Skeletal muscle tissue (tissue), 4 donors: Measurements from ENCODE around the gene C1orf50. TPM values are rescaled to one million over a fixed set of nuclear protein-coding genes. Genes with fewer than 3 reads are reported as not detected.

Experiments
- H3K27ac ChIP-seq: one replicate; pipeline ENCODE4 v1.7.0; 2013; ENCODE audit warnings: mild to moderate bottlenecking, low read depth, low read length, inconsistent platforms
- H3K27me3 ChIP-seq, 3 donors: one replicate each; pipeline ENCODE4 v1.7.0; 2013; ENCODE audit warnings: low read length in 3 of 3; ENCODE audit not compliant: control insufficient read depth in 3 of 3, insufficient read depth in 3 of 3
- H3K36me3 ChIP-seq, 3 donors: one replicate each; pipeline ENCODE4 v1.7.0; 2013; ENCODE audit warnings: low read length in 3 of 3; ENCODE audit not compliant: control insufficient read depth in 3 of 3, insufficient read depth in 3 of 3
- H3K4me1 ChIP-seq, 3 donors: one replicate each; pipeline ENCODE4 v1.7.0; 2013; ENCODE audit warnings: low read length in 3 of 3, mild to moderate bottlenecking in 3 of 3; ENCODE audit not compliant: control insufficient read depth in 3 of 3, insufficient read depth in 3 of 3
- H3K4me3 ChIP-seq, 3 donors: one replicate each; pipeline ENCODE4 v1.7.0; 2013; ENCODE audit warnings: low read length in 3 of 3
- H3K9ac ChIP-seq, 3 donors: one replicate each; pipeline ENCODE4 v1.7.0; 2013; ENCODE audit warnings: low read length in 3 of 3, mild to moderate bottlenecking in 3 of 3, moderate library complexity in 2 of 3, low read depth in 1 of 3
- H3K9me3 ChIP-seq, 3 donors: one replicate each; pipeline ENCODE4 v1.7.0; 2013; ENCODE audit warnings: low read length in 3 of 3; ENCODE audit not compliant: control insufficient read depth in 3 of 3
- total RNA-seq: library from RNA; depleted of rRNA; stranded (reverse); fragments of >200 nt; gene quantifications from one replicate; pipeline ENCODE4 v1.2.3, GENCODE V29; 2014
- donor health status: Osteomylitis.

C1orf50 gene
- total RNA-seq, 1 donor from 2014 or later: 5.7 TPM

DNA sequence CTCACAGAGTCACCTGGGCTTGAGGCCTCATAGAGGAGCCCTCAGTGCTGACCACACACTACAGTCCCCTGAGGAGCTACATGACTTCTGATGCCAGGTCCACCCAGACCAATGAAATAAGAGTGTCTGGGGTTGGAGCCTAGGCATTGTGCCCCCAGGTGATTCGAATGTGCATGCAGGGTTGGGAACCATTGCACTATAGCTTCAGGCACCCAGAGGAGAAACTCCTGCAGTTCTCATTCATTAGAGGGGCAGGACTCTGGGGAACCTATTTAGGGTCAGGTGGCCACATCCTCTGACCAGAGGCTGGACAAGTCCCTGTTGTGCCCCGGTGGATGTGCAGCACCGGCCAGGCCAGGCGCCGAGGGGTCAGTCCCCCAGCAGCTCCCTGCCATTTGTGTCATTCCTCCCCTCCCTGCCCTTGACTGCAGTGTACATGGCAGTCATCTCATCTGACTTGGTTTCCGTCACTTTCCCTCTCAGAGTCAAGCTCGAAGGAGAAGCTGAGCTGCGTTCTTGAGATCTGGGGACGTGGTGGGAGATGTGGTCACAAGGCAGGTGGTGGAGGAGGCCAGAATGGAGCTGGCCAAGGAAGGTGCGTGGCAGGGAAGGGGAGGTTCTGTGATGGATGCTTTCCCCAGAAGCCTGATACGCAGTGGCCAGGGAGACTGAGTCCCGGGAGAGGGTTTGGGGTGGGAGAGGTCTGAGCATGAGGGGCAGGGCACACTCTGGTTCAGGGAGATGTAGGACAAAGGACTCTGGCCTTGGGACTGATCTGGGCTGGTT is 33.4 kb upstream of the C1orf50 start:
- no peaks in the 10 kb centered on the region for H3K9me3 ChIP-seq
- H3K4me1 ChIP-seq: peaks cover 0 to 12% (median 2%) of the 10 kb centered on the region in 3 donors
- no peak overlapping the region for H3K4me3 ChIP-seq
- no peaks in the 10 kb centered on the region for H3K27me3 ChIP-seq
- no peak overlapping the region for H3K9ac ChIP-seq
- H3K36me3 ChIP-seq: no peaks in the 10 kb centered on the region
- no peak overlapping the region for H3K27ac ChIP-seq

DNA sequence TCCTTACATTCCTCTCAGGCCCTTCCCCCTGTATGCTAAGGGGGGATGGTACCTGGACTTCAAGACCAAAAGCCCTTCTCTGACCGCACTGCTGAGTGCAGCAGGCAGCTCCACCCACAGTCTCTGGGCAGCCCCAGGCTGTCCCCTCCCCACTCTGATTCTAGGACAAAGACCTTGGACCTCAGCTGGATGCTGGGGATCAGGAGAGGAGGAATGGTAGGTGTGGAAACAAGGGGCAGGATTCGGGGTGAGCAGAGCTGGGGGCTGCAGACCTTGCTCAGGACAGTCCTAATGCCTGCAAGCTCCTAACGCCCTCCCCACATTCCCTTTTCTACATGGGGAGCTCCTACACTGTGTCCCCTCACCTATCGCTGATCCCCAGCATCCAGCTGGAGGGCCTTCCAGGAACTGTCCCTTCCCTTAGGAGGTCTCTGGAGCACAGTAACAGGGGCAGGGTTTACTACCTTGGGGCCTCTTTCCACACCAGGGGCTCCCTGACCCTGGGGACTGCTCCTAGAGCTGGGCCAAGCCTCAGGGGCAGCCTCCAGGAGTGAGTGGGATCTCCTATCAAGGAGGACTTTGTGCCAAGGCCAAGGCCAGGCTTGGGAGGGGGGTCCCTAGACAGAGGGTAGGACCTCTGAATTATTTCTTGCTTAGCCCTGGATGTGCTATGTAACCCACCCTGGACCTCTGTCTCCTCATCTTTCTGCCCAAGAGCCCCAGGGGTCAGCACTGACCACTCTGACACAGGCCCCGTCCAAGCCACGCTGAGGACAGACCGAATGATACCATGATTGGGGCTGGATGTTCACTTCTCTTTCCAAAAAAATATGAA is 32.6 kb upstream of the C1orf50 start:
- Histone ChIP-seq H3K4me1 (peaks cover 0 to 12% (median 2%) of the 10 kb centered on the region in 3 donors), H3K4me3 (no peak overlapping the region), H3K9ac (no peak overlapping the region), H3K36me3 (no peaks in the 10 kb centered on the region), H3K9me3 (no peaks in the 10 kb centered on the region), H3K27ac (no peak overlapping the region), H3K27me3 (no peaks in the 10 kb centered on the region)

DNA sequence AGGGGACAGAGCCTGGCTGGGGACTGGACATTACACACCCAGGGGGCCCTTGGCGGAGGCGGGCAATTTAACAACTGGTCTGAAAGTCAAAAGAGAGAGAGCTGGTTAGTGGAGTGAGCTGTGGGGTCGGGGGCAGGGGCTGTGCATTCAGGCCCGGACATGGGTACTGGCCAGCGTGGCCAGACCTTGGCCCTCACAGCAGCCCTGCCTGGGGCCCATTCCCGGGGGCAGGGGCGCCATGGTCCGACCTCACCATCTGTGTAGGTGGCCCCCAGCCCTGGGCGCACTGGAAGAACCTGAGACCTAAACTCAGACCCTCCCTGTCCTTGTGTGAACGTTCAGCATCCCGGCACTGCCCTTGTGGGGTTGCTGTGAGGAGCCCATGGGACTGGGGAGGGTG is 32.0 kb upstream of the C1orf50 start:
- Histone ChIP-seq H3K27ac (no peak overlapping the region), H3K4me1 (peaks cover 0 to 12% (median 2%) of the 10 kb centered on the region in 3 donors), H3K9me3 (no peaks in the 10 kb centered on the region), H3K27me3 (no peaks in the 10 kb centered on the region), H3K36me3 (no peaks in the 10 kb centered on the region), H3K4me3 (no peak overlapping the region), H3K9ac (no peak overlapping the region)

DNA sequence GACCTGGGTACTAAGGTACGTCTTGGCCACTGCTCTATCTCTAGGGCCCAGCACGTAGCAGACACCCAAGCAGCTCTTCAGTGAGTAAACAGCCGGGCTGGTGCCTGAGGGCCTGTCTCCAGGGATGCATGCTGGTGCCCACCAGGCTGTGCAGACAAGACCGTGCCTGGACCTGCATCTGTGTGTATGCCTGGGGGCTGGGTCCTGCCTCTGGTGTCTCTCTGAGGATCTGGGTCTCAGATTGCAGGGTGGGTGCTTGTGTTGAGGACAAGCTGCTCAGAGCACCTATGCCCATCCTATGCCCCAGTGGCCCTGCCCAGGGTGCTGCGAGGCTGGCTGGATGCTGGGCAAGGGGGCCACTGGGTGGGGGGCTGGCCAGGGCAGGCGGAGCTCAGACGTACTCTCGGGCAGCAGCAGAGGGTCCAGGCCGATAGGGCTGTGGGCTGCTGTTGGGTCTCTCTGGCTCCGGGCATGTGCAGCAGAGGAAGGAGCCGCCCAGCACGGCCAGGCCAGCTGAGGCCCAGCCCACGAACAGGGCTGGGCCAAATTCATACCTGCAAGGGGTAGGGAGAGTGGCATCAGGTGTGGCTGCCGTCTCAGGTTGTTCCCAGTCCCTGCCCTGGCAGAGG is 31.5 kb upstream of the C1orf50 start:
- H3K9ac ChIP-seq: no peak overlapping the region
- no peak overlapping the region for H3K4me3 ChIP-seq
- H3K9me3 ChIP-seq: no peaks in the 10 kb centered on the region
- H3K27me3 ChIP-seq: no peaks in the 10 kb centered on the region
- H3K27ac ChIP-seq: no peak overlapping the region
- no peaks in the 10 kb centered on the region for H3K36me3 ChIP-seq
- peaks cover 0 to 12% (median 2%) of the 10 kb centered on the region in 3 donors for H3K4me1 ChIP-seq

DNA sequence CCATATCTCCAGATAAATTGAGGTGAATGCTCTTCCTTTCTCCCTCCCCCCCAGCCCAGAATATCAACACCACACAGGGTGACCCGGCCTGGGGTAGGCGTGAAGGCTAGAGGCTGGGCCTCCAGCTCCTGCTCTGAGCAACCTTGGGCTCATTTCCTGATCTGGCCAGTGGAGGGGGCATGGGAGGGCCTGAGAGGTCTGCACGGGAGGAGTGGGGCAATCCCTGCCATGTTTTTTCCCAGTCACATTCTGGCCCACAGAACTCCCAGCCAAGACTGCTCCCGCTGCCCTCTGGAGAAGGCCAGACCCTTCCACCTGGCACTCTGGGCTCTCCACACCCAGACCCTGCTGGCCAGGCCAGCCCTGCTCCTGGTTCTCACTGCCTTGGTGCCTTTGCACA is 30.9 kb upstream of the C1orf50 start:
- Histone ChIP-seq H3K27me3 (no peaks in the 10 kb centered on the region), H3K9ac (no peak overlapping the region), H3K36me3 (no peaks in the 10 kb centered on the region), H3K4me3 (no peak overlapping the region), H3K4me1 (peaks cover 0 to 12% (median 2%) of the 10 kb centered on the region in 3 donors), H3K27ac (no peak overlapping the region), H3K9me3 (no peaks in the 10 kb centered on the region)

DNA sequence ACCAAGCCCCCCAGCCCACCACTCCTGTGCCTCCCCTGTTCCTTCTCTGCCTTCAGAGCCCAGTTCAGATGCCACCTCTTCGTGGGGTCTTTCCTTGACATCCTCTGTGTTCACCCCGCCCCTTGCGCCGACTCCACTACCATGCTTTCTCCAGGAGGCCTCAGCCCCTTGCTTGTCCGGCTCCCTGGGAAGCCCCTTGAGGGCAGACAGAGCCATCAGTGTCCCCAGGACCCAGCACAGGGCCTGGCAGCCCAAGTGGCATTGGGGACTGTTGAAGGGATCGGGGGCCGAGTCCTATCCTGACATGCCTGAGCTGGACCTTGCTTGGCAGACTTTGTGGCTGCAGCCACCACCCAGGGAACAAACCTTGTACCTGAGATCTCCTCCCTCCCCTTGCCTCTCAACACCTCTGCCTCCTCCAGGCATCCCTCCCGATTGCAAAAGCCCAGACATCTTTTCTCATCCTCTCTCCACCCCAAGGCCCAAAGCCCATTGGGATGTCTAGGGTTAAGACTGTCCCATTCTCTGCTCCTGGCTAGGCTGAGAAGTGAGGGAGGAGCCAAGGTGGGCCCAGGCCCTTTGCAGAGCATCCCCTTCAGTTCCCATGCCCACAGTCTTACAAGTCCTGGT is 30.4 kb upstream of the C1orf50 start:
- Histone ChIP-seq H3K4me3 (no peak overlapping the region), H3K27ac (no peak overlapping the region), H3K9ac (no peak overlapping the region), H3K4me1 (peaks cover 0 to 12% (median 2%) of the 10 kb centered on the region in 3 donors), H3K9me3 (no peaks in the 10 kb centered on the region), H3K36me3 (no peaks in the 10 kb centered on the region), H3K27me3 (no peaks in the 10 kb centered on the region)

DNA sequence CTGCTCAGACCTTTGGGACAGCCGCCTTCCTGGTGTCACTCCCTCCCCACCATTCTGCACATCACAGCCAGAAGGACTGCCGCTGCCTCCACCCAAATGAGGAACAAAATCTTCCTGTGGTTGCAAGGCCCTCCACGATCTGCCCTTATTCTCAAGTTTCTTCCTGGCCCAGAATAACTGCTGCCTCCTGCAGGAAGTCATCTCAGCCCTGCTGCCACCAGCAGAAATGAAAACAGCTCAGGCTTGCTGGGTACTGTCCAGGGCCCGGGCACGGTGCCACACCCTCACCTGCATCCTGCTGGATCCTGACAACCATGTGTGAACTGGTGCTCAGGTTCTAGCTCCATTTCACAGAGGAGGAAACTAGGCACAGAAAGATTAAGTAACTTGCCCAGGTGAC is 29.8 kb upstream of the C1orf50 start:
- Histone ChIP-seq H3K27me3 (no peaks in the 10 kb centered on the region), H3K9ac (no peak overlapping the region), H3K27ac (no peak overlapping the region), H3K36me3 (no peaks in the 10 kb centered on the region), H3K4me3 (no peak overlapping the region), H3K9me3 (no peaks in the 10 kb centered on the region), H3K4me1 (peaks cover 0 to 12% (median 2%) of the 10 kb centered on the region in 3 donors)

DNA sequence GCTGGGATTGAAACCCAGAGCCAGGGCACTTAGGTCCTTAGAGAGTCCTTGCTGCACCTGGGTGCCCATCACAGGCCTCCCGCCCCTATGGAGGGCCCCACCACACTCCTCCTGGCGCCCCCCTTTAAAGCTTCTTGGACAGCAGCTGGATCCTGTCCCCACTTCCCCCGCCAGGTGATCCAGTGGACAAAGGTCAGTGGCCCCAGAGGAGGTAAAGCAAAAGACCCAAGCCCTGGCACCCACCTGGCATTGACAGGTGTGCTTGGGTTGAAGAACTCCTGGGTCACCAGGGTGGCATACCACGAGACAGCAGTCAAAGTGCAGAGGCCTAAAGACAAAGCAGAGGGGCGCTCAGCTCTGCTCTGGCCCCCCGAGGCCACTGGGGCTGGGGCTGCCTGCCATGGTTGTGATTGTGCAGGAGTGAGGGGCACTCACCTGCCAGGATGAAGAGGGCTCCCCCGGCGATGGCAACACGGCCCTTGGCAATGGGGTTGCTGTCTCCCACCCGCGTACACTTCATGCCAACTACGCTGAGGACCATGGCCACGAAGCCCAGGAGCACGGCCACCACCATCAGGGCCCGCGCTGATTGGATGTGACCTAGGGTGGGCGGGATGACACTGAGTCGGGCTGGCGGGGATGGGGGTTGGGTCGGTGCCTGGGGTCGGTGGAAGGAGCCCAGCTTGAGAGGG is 28.9 kb upstream of the C1orf50 start:
- Histone ChIP-seq H3K4me1 (peaks cover 0 to 12% (median 2%) of the 10 kb centered on the region in 3 donors), H3K9me3 (no peaks in the 10 kb centered on the region), H3K4me3 (no peak overlapping the region), H3K36me3 (no peaks in the 10 kb centered on the region), H3K27ac (no peak overlapping the region), H3K9ac (no peak overlapping the region), H3K27me3 (no peaks in the 10 kb centered on the region)

DNA sequence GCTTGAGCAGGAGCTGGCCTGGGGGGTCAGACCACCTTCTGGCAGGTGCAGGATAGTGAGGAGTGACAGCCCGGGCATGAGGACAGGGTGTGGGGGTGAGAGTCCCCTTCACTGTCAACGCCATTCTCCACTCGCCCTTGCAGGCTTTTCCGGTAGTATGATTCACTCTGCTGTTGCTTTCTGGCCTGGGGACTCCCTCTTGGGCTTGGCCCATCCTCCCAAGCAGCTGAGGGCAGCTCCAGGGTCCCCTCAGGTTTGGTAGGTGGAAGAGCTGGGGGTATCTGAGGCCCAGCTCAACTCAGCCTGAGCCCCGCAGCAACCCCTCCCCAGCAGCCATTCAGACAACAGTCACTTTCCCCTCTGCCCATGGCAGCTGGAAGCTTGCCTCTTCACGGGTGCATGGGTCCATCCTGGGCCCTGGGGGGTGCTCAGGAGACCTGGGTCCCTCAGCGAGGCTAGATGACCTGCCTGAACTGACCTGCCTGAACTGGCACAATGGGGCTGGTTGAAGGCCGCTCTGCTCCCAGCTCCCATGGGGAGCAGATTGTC is 28.3 kb upstream of the C1orf50 start:
- Histone ChIP-seq H3K9me3 (no peaks in the 10 kb centered on the region), H3K4me3 (no peak overlapping the region), H3K27me3 (no peaks in the 10 kb centered on the region), H3K4me1 (peaks cover 0 to 12% (median 2%) of the 10 kb centered on the region in 3 donors), H3K36me3 (no peaks in the 10 kb centered on the region), H3K9ac (no peak overlapping the region), H3K27ac (no peak overlapping the region)
